Tibial nerve (tissue), 4 donors: ENCODE measurements around the gene CTNS. TPM values are rescaled to one million over a fixed set of nuclear protein-coding genes. Genes with fewer than 3 reads are reported as not detected.
A peak's percentile ranks its signal among the peaks of the same experiment; 100 is the strongest.

Experiments
- DNase-seq, 2 donors: peaks; one replicate each; pipeline ENCODE4 v3.0.0-alpha.2; 2019; ENCODE audit warnings: low spot score in 2 of 2
- H3K27ac ChIP-seq, 4 donors: fragments of 200-600 bp; sonication (generic) in 3 of 4; one replicate each; pipeline ENCODE4 v1.5.1; 2017 to 2019; ENCODE audit warnings: mild to moderate bottlenecking in 1 of 4
- H3K27me3 ChIP-seq, 2 donors: fragments of 200-600 bp; sonication (generic) in 1 of 2; one replicate each; pipeline versions ENCODE4 v1.5.1 to v1.6.0; 2017 to 2019
- H3K36me3 ChIP-seq, 3 donors: fragments of 200-600 bp; sonication (generic); one replicate each; pipeline ENCODE4 v1.5.1; 2018 to 2019
- H3K4me1 ChIP-seq, 4 donors: fragments of 200-600 bp; sonication (generic) in 3 of 4; one replicate each; pipeline ENCODE4 v1.5.1; 2017 to 2019
- H3K4me3 ChIP-seq, 4 donors: fragments of 200-600 bp; sonication (generic) in 3 of 4; one replicate each; pipeline ENCODE4 v1.5.1; 2017 to 2019; ENCODE audit warnings: mild to moderate bottlenecking in 1 of 4, moderate library complexity in 1 of 4
- H3K9me3 ChIP-seq, 4 donors: fragments of 200-600 bp; sonication (generic) in 3 of 4; one replicate each; pipeline ENCODE4 v1.5.1; 2017 to 2019
- CTCF ChIP-seq, 5 experiments: fragments of 200-600 bp in 3 of 5; fragments of 450-650 bp in 2 of 5; sonication (generic) in 3 of 5; IDR thresholded peaks; one replicate each; pipeline ENCODE4 v1.5.1; 2016 to 2019; ENCODE audit warnings: antibody characterized with exemption in 5 of 5, mild to moderate bottlenecking in 3 of 5, moderate library complexity in 2 of 5
- EP300 ChIP-seq, 2 donors: sonication (generic); formaldehyde crosslinking; IDR thresholded peaks; one replicate each; pipeline ENCODE4 v1.6.1; 2017; ENCODE audit warnings: antibody characterized with exemption in 2 of 2, mild to moderate bottlenecking in 1 of 2
- POLR2A ChIP-seq, 2 donors: fragments of 450-650 bp; IDR thresholded peaks; one replicate each; pipeline ENCODE4 v1.6.1; 2017; ENCODE audit warnings: antibody characterized with exemption in 2 of 2, mild to moderate bottlenecking in 2 of 2, moderate library complexity in 2 of 2
- WGBS, 2 donors: methylation state at CpG; one replicate each; pipeline ENCODE4 v1.1.5; 2018; 5-methylcytosine and 5-hydroxymethylcytosine counted together
- total RNA-seq, 4 donors: library from RNA; depleted of rRNA; stranded (reverse); fragments of >200 nt; gene quantifications; one replicate each; pipeline ENCODE4 v1.1.0, GENCODE V29; 2016

Gene CTNS
- total RNA-seq, 4 donors from 2014 or later = 42.9 to 62.1 (median 50.6) TPM

GRCh38 chr17:3643889-3644349 lies 7.4 kb downstream of the CTNS start:
- Histone ChIP-seq H3K27ac (no peak overlapping the region), H3K36me3 (peaks cover 0 to 76% (median 4%) of the 10 kb centered on the region in 3 donors), H3K27me3 (no peaks in the 10 kb centered on the region), H3K9me3 (no peaks in the 10 kb centered on the region), H3K4me3 (no peak overlapping the region), H3K4me1 (peaks cover 0 to 26% (median 0%) of the 10 kb centered on the region in 4 donors)
- WGBS, 2 donors = 79 to 85% methylated on average over 4 of the region's 4 CpGs
- no peak for TF ChIP-seq CTCF (IDR thresholded peaks at IDR 0.05)
- no peak for TF ChIP-seq EP300 (IDR thresholded peaks at IDR 0.05)
- no peak for TF ChIP-seq POLR2A (IDR thresholded peaks at IDR 0.05)
- no peak for DNase-seq

GRCh38 chr17:3645310-3645709 lies 8.8 kb downstream of the CTNS start:
- no peak overlapping the region for H3K4me3 ChIP-seq
- WGBS, 2 donors = 75 to 76% methylated on average over 5 of the region's 5 CpGs
- H3K36me3 ChIP-seq = peaks cover 0 to 81% (median 4%) of the 10 kb centered on the region in 3 donors
- peak overlapping the region in 1 of 4 donors; percentile 1 for H3K27ac ChIP-seq
- H3K4me1 ChIP-seq = peaks cover 0 to 16% (median 0%) of the 10 kb centered on the region in 4 donors
- TF ChIP-seq POLR2A (IDR thresholded peaks at IDR 0.05) (no peak), CTCF (IDR thresholded peaks at IDR 0.05) (no peak), EP300 (IDR thresholded peaks at IDR 0.05) (no peak)
- H3K27me3 ChIP-seq = no peaks in the 10 kb centered on the region
- no peak for DNase-seq
- no peaks in the 10 kb centered on the region for H3K9me3 ChIP-seq

- Histone ChIP-seq H3K36me3 (peaks cover 0 to 86% (median 4%) of the 10 kb centered on the region in 3 donors), H3K9me3 (no peaks in the 10 kb centered on the region), H3K4me1 (peaks cover 0 to 12% (median 0%) of the 10 kb centered on the region in 4 donors), H3K4me3 (no peak overlapping the region), H3K27me3 (no peaks in the 10 kb centered on the region), H3K27ac (peak overlapping the region in 2 of 4 donors; percentile 53 to 71)
- DNase-seq = no peak
- WGBS, 2 donors = 49 to 76% methylated on average over 9 to 12 of the region's 12 CpGs
- TF ChIP-seq CTCF (IDR thresholded peaks at IDR 0.05) (no peak), POLR2A (IDR thresholded peaks at IDR 0.05) (no peak), EP300 (IDR thresholded peaks at IDR 0.05) (no peak)
Observed at GRCh38 chr17:3647251-3647650, 10.7 kb downstream of the CTNS start.

GRCh38 chr17:3647769-3648555 lies 11.4 kb downstream of the CTNS start:
- Histone ChIP-seq H3K9me3 (no peaks in the 10 kb centered on the region), H3K27me3 (no peaks in the 10 kb centered on the region), H3K4me1 (peaks cover 0 to 12% (median 0%) of the 10 kb centered on the region in 4 donors), H3K36me3 (peaks cover 0 to 79% (median 4%) of the 10 kb centered on the region in 3 donors), H3K27ac (peak overlapping the region in 2 of 4 donors; percentile 53 to 71), H3K4me3 (no peak overlapping the region)
- peak; percentile 12 to 49 (median 39) for TF ChIP-seq CTCF (IDR thresholded peaks at IDR 0.05)
- TF ChIP-seq EP300 (IDR thresholded peaks at IDR 0.05) = peak in 1 of 2 donors; percentile 11
- TF ChIP-seq POLR2A (IDR thresholded peaks at IDR 0.05) = no peak
- peak in 1 of 2 donors; percentile 33 for DNase-seq
- WGBS, 2 donors = 55 to 57% methylated on average over 20 of the region's 20 CpGs

GRCh38 chr17:3655766-3656165 lies 19.2 kb downstream of the CTNS start:
- H3K27me3 ChIP-seq = no peaks in the 10 kb centered on the region
- no peak for TF ChIP-seq POLR2A (IDR thresholded peaks at IDR 0.05)
- TF ChIP-seq CTCF (IDR thresholded peaks at IDR 0.05) = no peak
- TF ChIP-seq EP300 (IDR thresholded peaks at IDR 0.05) = no peak
- WGBS, 2 donors = 61 to 74% methylated on average over 8 to 11 of the region's 11 CpGs
- peak overlapping the region in 2 of 4 donors; percentile 68 to 99 for H3K27ac ChIP-seq
- peaks cover 0 to 28% (median 0%) of the 10 kb centered on the region in 3 donors for H3K36me3 ChIP-seq
- H3K9me3 ChIP-seq = no peaks in the 10 kb centered on the region
- no peak for DNase-seq
- peaks cover 4 to 51% (median 26%) of the 10 kb centered on the region in 4 donors for H3K4me1 ChIP-seq
- H3K4me3 ChIP-seq = no peak overlapping the region
